Small intestine (tissue), 7 donors: ENCODE measurements around the gene TOR2A. TPM values are rescaled to one million over a fixed set of nuclear protein-coding genes. Genes with fewer than 3 reads are reported as not detected.

ENCODE experiments used
- DNase-seq, 2 donors: peaks; one replicate each; pipeline versions ENCODE4 v3.0.0 to v3.0.0-alpha.2; 2013
- FAIRE-seq: peaks from 2 replicates; lab custom pipeline; 2012; peaks lifted over from hg19 to GRCh38; lab: Jason Lieb, UNC
- H3K27ac ChIP-seq, 3 donors: one replicate each; pipeline ENCODE4 v1.5.1; 2013; ENCODE audit warnings: low read length in 2 of 3, mild to moderate bottlenecking in 2 of 3, control low read depth in 1 of 3, inconsistent platforms in 1 of 3, low read depth in 1 of 3, moderate library complexity in 1 of 3
- H3K27me3 ChIP-seq, 3 donors: one replicate each; pipeline ENCODE4 v1.6.1; 2013; ENCODE audit warnings: low read length in 3 of 3, inconsistent platforms in 1 of 3; ENCODE audit not compliant: control insufficient read depth in 3 of 3, insufficient read depth in 3 of 3
- H3K36me3 ChIP-seq, 3 donors: one replicate each; pipeline ENCODE4 v1.6.1; 2013; ENCODE audit warnings: low read length in 3 of 3, inconsistent platforms in 1 of 3, low read depth in 1 of 3, mild to moderate bottlenecking in 1 of 3, moderate library complexity in 1 of 3; ENCODE audit not compliant: control insufficient read depth in 3 of 3, insufficient read depth in 2 of 3
- H3K4me1 ChIP-seq, 3 donors: one replicate each; pipeline ENCODE4 v1.6.1; 2013; ENCODE audit warnings: low read length in 2 of 3, inconsistent platforms in 1 of 3, low read depth in 1 of 3, mild to moderate bottlenecking in 1 of 3, moderate library complexity in 1 of 3; ENCODE audit not compliant: control insufficient read depth in 3 of 3, insufficient read depth in 2 of 3
- H3K4me3 ChIP-seq, 3 donors: one replicate each; pipeline ENCODE4 v1.5.1; 2013; ENCODE audit warnings: low read length in 3 of 3, control low read depth in 1 of 3, inconsistent platforms in 1 of 3, low read depth in 1 of 3, mild to moderate bottlenecking in 1 of 3, moderate library complexity in 1 of 3
- H3K9me3 ChIP-seq, 2 donors: one replicate each; pipeline ENCODE4 v1.6.1; 2013; ENCODE audit warnings: low read depth in 1 of 2, low read length in 1 of 2; ENCODE audit not compliant: control insufficient read depth in 2 of 2, insufficient read depth in 1 of 2
- WGBS, 3 donors: extraction: QIAGEN DNeasy Blood & Tissue Kit; methylation state at CpG; one replicate each; pipeline ENCODE4 v1.1.7; 2013; 5-methylcytosine and 5-hydroxymethylcytosine counted together
- polyA plus RNA-seq, 4 donors: library from polyadenylated mRNA; stranded (reverse) in 3 of 4; unstranded in 1 of 4; fragments of 200-250 nt in 3 of 4; fragments of 120-200 nt in 1 of 4; gene quantifications; one replicate each; pipeline versions ENCODE4 v1.2.1 to v1.2.3, GENCODE V29; 2013
- donor health status: healthy with polysubstance abuse.
- donor health status: control.
- donor health status: control.
- donor health status: Bipolar disorder and iron deficiency.
- donor health status: healthy.

The TOR2A gene
- polyA plus RNA-seq, 4 donors = 13.2 to 24.0 (median 21.1) TPM

- 75 to 88% (median 85%) methylated on average over 20 of the region's 20 CpGs for WGBS, 3 donors
- H3K27me3 ChIP-seq = no peaks in the 10 kb centered on the region
- H3K9me3 ChIP-seq = no peaks in the 10 kb centered on the region
- H3K27ac ChIP-seq = no peak overlapping the region
- no peaks in the 10 kb centered on the region for H3K4me1 ChIP-seq
- H3K4me3 ChIP-seq = no peak overlapping the region
- H3K36me3 ChIP-seq = peaks cover 0 to 34% (median 0%) of the 10 kb centered on the region in 3 donors
- no peak for DNase-seq
- no peak for FAIRE-seq
These were observed 43.0 kb downstream of the TOR2A start for GRCh38 chr9:127692071-127692470.

DNA sequence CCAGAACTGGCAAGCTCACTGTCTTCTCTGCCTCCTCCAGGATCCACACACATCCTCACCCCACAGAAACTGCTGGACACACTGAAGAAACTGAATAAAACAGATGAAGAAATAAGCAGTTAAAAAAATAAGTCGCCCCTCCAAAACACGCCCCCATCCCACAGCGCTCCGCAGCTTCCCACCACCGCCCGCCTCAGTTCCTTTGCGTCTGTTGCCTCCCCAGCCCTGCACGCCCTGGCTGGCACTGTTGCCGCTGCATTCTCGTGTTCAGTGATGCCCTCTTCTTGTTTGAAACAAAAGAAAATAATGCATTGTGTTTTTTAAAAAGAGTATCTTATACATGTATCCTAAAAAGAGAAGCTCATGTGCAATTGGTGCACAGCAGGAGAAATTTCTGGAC, 44.4 kb downstream of the TOR2A start:
- H3K27ac ChIP-seq = no peak overlapping the region
- H3K9me3 ChIP-seq = no peaks in the 10 kb centered on the region
- H3K4me1 ChIP-seq = no peaks in the 10 kb centered on the region
- no peaks in the 10 kb centered on the region for H3K27me3 ChIP-seq
- no peak for FAIRE-seq
- H3K4me3 ChIP-seq = no peak overlapping the region
- peaks cover 0 to 34% (median 0%) of the 10 kb centered on the region in 3 donors for H3K36me3 ChIP-seq
- 88 to 94% (median 93%) methylated on average over 10 of the region's 10 CpGs for WGBS, 3 donors
- no peak for DNase-seq

- Histone ChIP-seq H3K27ac (no peak overlapping the region), H3K9me3 (no peaks in the 10 kb centered on the region), H3K4me3 (no peak overlapping the region), H3K36me3 (peaks cover 0 to 38% (median 0%) of the 10 kb centered on the region in 3 donors), H3K27me3 (no peaks in the 10 kb centered on the region), H3K4me1 (no peaks in the 10 kb centered on the region)
- no peak for FAIRE-seq
- WGBS, 3 donors = 90 to 95% (median 95%) methylated on average over 13 of the region's 13 CpGs
- no peak for DNase-seq
These were observed 45.6 kb downstream of the TOR2A start for GRCh38 chr9:127689329-127690000.

DNA sequence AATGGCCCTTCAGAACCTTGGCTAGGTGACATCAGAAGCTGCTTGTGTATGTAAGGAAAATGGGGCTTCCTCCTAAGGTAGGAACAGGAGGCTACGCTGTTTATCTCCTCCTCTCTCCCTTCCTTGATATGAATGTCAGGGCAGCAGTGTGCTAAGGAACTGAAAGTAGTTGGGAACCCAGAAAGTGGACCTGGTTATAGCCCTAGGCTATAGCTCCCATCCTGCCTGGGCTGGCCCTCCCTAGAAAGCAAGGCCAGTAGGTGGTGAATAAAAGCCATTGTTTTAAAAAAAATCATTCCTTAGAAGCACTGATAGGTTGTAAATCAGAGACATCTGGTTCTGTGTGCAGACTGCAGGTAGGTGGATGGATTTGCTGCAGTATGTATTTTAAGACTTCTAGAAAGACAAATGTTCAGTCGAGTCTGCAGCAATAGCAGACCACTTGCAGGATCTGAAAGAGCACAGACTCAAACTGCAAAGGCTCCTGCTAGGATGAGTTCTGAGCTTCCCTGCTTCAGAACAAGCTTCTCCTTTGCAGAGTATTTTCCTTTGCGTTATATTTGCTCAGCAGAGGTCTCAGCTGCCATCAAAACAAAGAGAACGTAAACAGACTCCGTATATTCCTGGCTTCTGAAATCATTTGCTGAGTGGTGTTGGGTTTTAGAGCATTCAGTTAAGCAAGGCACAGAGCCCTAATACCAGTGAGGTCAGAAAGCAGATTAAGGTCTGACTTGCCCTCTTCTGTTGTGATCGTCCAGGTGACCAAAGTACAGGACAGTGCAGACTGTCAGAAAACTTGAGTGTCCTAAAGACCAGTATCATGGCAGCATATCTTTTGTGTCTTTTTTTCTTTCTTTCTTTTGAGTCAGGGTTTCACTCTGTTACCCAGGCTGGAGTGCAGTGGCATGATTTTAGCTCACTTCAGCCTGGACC, 48.4 kb downstream of the TOR2A start:
- H3K27me3 ChIP-seq = no peaks in the 10 kb centered on the region
- 62 to 72% (median 68%) methylated on average over 6 of the region's 6 CpGs for WGBS, 3 donors
- H3K27ac ChIP-seq = no peak overlapping the region
- H3K36me3 ChIP-seq = peaks cover 0 to 47% (median 0%) of the 10 kb centered on the region in 3 donors
- no peaks in the 10 kb centered on the region for H3K4me1 ChIP-seq
- no peak overlapping the region for H3K4me3 ChIP-seq
- DNase-seq (no peak), FAIRE-seq (no peak)
- no peaks in the 10 kb centered on the region for H3K9me3 ChIP-seq

GRCh38 chr9:127684576-127684975, 50.5 kb downstream of the TOR2A start:
- H3K4me1 ChIP-seq = no peaks in the 10 kb centered on the region
- no peak overlapping the region for H3K4me3 ChIP-seq
- 86 to 92% (median 87%) methylated on average over 4 of the region's 4 CpGs for WGBS, 3 donors
- peaks cover 0 to 48% (median 0%) of the 10 kb centered on the region in 3 donors for H3K36me3 ChIP-seq
- no peak for DNase-seq
- no peak overlapping the region for H3K27ac ChIP-seq
- FAIRE-seq = no peak
- H3K9me3 ChIP-seq = no peaks in the 10 kb centered on the region
- no peaks in the 10 kb centered on the region for H3K27me3 ChIP-seq

DNA sequence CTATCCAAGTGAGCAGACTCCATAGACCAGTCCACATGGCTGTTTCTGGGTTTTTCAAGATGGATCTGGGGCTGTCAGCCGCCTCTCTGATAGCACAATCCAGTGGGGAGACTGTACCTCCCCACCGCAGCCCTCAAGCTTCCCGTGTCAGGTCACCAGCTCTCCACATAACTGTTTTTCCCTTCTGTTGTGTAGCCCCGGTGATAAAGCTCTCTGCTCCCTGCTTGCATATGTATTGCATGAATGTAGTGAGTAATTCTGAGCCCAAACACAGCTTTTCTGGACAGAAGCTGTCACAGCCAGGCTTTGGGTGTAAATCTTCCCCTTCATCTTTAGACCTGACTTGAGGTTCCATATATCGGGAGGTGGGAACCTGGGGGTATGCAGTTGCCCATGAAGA, 51.4 kb downstream of the TOR2A start:
- no peak overlapping the region for H3K27ac ChIP-seq
- 84 to 91% (median 91%) methylated on average over 5 of the region's 5 CpGs for WGBS, 3 donors

DNA sequence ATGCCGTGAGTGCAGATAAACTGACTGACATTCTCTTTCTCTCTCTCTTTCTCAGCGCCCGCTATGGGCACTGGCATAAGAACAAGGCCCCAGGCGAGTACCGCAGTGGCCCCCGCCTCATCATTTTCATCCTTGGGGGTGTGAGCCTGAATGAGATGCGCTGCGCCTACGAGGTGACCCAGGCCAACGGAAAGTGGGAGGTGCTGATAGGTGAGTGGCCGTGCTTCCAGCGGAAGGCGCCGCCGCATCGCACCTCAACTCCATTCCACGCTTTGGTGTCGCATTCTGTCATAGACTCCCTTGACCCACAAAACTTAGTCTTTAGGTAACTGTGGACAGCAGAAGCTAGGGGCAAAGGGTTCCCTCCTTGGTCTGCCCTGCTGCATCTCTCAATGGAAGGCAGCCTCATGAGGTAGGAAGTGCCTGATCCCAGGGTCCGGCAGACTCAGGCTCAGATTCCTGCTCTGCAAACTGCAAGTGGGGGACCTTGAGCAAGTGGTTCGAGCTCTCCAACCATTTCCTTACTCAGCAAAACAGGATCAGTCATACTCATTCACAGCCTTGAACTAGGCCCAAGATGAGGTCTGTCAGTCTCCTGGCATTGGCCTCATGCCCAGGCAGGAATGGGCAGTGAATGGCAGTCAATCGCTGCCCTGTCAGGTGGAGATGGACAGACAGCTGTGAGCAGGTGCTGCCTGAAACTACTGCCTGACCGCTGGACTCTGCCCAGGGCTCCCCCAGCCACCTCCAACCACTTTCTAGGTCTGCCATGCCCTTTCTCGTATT, 52.5 kb downstream of the TOR2A start:
- H3K9me3 ChIP-seq = no peaks in the 10 kb centered on the region
- no peak overlapping the region for H3K27ac ChIP-seq
- DNase-seq (no peak), FAIRE-seq (no peak)
- H3K4me3 ChIP-seq = no peak overlapping the region
- no peaks in the 10 kb centered on the region for H3K27me3 ChIP-seq
- no peaks in the 10 kb centered on the region for H3K4me1 ChIP-seq
- WGBS, 3 donors = 88 to 93% (median 88%) methylated on average over 23 of the region's 23 CpGs
- peaks cover 0 to 52% (median 0%) of the 10 kb centered on the region in 3 donors for H3K36me3 ChIP-seq

More for the DNA sequence above, 51.4 kb downstream of the TOR2A start:
- no peaks in the 10 kb centered on the region for H3K27me3 ChIP-seq
- no peaks in the 10 kb centered on the region for H3K4me1 ChIP-seq
- no peaks in the 10 kb centered on the region for H3K9me3 ChIP-seq
- H3K4me3 ChIP-seq = no peak overlapping the region
- FAIRE-seq (no peak), DNase-seq (no peak)
- peaks cover 0 to 49% (median 0%) of the 10 kb centered on the region in 3 donors for H3K36me3 ChIP-seq
